ENCODE measurements around the gene RSF1.

The RSF1 gene

GRCh38 chr11:77749232-77749631 lies 71.3 kb downstream of the RSF1 start:
- H3K9me3 ChIP-seq (ENCODE audit: control insufficient read depth, insufficient read depth, low read depth, low read length), result no peaks in the 10 kb centered on the region
- ChIA-PET CTCF (no interaction called here), POLR2A (no interaction called here)
- H3K36me3 ChIP-seq (ENCODE audit: control insufficient read depth in 2 of 2, insufficient read depth in 1 of 2, low read length in 2 of 2), result no peaks in the 10 kb centered on the region; a peak in 1 of 3 replicates
- H3K27ac ChIP-seq (ENCODE audit: extremely low read depth, low read depth, low read length), result no peak overlapping the region
- H3K4me1 ChIP-seq (ENCODE audit: control insufficient read depth, insufficient read depth, low read length), result no peaks in the 10 kb centered on the region
- H3K4me3 ChIP-seq (ENCODE audit: low read depth, low read length), result no peak overlapping the region
- TF ChIP-seq ZNF624 (tag by site-specific recombination; IDR thresholded peaks at IDR 0.05) (no peak), ZNF221 (tag by site-specific recombination; IDR thresholded peaks at IDR 0.05; ENCODE audit: borderline replicate concordance) (no peak), FEZF1 (tag by site-specific recombination; IDR thresholded peaks at IDR 0.05) (no peak), ZNF140 (tag by site-specific recombination; IDR thresholded peaks at IDR 0.05) (no peak), ZNF184 (tag by site-specific recombination; IDR thresholded peaks at IDR 0.05) (no peak), ZNF423 (tag by site-specific recombination; IDR thresholded peaks at IDR 0.05) (no peak), ZNF843 (tag by site-specific recombination; IDR thresholded peaks at IDR 0.05) (no peak), KLF10 (tag by site-specific recombination; IDR thresholded peaks at IDR 0.05) (no peak), ZNF155 (tag by site-specific recombination; IDR thresholded peaks at IDR 0.05) (no peak), ZNF776 (tag by site-specific recombination; IDR thresholded peaks at IDR 0.05; ENCODE audit: borderline replicate concordance) (no peak), ZNF311 (tag by site-specific recombination; IDR thresholded peaks at IDR 0.05; ENCODE audit: borderline replicate concordance) (no peak), ZFHX2 (tag by site-specific recombination; conservative IDR thresholded peaks at IDR 0.05) (no peak), ZFP41 (tag by site-specific recombination; IDR thresholded peaks at IDR 0.05; ENCODE audit: borderline replicate concordance) (no peak), OSR2 (tag by site-specific recombination; IDR thresholded peaks at IDR 0.05) (no peak), ZNF335 (tag by site-specific recombination; conservative IDR thresholded peaks at IDR 0.05) (no peak), ZNF394 (tag by site-specific recombination; IDR thresholded peaks at IDR 0.05; ENCODE audit: borderline replicate concordance) (no peak), ZNF670 (tag by site-specific recombination; IDR thresholded peaks at IDR 0.05; ENCODE audit: low read depth) (no peak), ZNF132 (tag by site-specific recombination; IDR thresholded peaks at IDR 0.05; ENCODE audit: borderline replicate concordance) (no peak), ZNF558 (tag by site-specific recombination; IDR thresholded peaks at IDR 0.05) (no peak)

- Histone ChIP-seq H3K36me3 (ENCODE audit: control insufficient read depth in 2 of 2, insufficient read depth in 1 of 2, low read length in 2 of 2) (no peaks in the 10 kb centered on the region), H3K4me3 (ENCODE audit: low read depth, low read length) (no peak overlapping the region), H3K4me1 (ENCODE audit: control insufficient read depth, insufficient read depth, low read length) (no peaks in the 10 kb centered on the region), H3K9me3 (ENCODE audit: control insufficient read depth, insufficient read depth, low read depth, low read length) (no peaks in the 10 kb centered on the region), H3K27ac (ENCODE audit: extremely low read depth, low read depth, low read length) (no peak overlapping the region)
- CTCF ChIA-PET, result no interaction called here
- POLR2A ChIA-PET, result no interaction called here
- no peak for TF ChIP-seq ZBTB10 (tag by site-specific recombination; IDR thresholded peaks at IDR 0.05)
- no peak for TF ChIP-seq KLF16 (tag by site-specific recombination; IDR thresholded peaks at IDR 0.05)
- TF ChIP-seq YY2 (tag by site-specific recombination; IDR thresholded peaks at IDR 0.05), result no peak
- TF ChIP-seq ZNF664 (tag by site-specific recombination; IDR thresholded peaks at IDR 0.05), result no peak
- no peak for TF ChIP-seq ZNF292 (tag by site-specific recombination; IDR thresholded peaks at IDR 0.05; ENCODE audit: borderline replicate concordance, low read depth)
- TF ChIP-seq ZNF639 (tag by site-specific recombination; IDR thresholded peaks at IDR 0.05), result no peak
- TF ChIP-seq PRDM2 (tag by site-specific recombination; IDR thresholded peaks at IDR 0.05; ENCODE audit: borderline replicate concordance), result no peak
- TF ChIP-seq OVOL3 (tag by site-specific recombination; IDR thresholded peaks at IDR 0.05), result no peak
- TF ChIP-seq SCRT1 (tag by site-specific recombination; IDR thresholded peaks at IDR 0.05; ENCODE audit: borderline replicate concordance), result no peak
- TF ChIP-seq KLF8 (tag by site-specific recombination; IDR thresholded peaks at IDR 0.05), result no peak
Measured at GRCh38 chr11:77748266-77748665, 72.3 kb downstream of the RSF1 start.

Data from HEK293 (cell line).